GM23338 (cell line): ENCODE data around the gene MAPRE2. TPM values are rescaled to one million over a fixed set of nuclear protein-coding genes. Genes with fewer than 3 reads are reported as not detected.
A peak's percentile ranks its signal among the peaks of the same experiment; 100 is the strongest.

Experiments
- ATAC-seq: fragments of 200-7000 bp; cut with Tn5 transposase; 3 replicates; pipeline ENCODE4 v1.9.1; 2020
- DNase-seq: peaks from one replicate; pipeline ENCODE4 v3.0.0-alpha.2; 2015; ENCODE audit warnings: low spot score
- H2AFZ ChIP-seq: fragments of 200-600 bp; sonication (generic); 2 replicates; pipeline ENCODE4 v1.8.0; 2016; ENCODE audit warnings: antibody characterized with exemption, mild to moderate bottlenecking, moderate library complexity
- H3F3A ChIP-seq: fragments of 200-600 bp; sonication (generic); replicated peaks from 2 replicates; pipeline ENCODE4 v1.8.0; 2017; ENCODE audit warnings: antibody characterized with exemption, mixed run types, low read depth
- H3K27ac ChIP-seq: fragments of 200-600 bp; sonication (generic); 2 replicates; pipeline ENCODE4 v1.6.1; 2016; ENCODE audit warnings: low read depth
- H3K27me3 ChIP-seq: fragments of 200-600 bp; sonication (generic); 2 replicates; pipeline ENCODE4 v1.8.0; 2016; ENCODE audit warnings: mild to moderate bottlenecking, mixed run types, moderate library complexity; ENCODE audit not compliant: insufficient read depth
- H3K36me3 ChIP-seq: fragments of 200-600 bp; sonication (generic); 2 replicates; pipeline ENCODE4 v1.8.0; 2016; ENCODE audit warnings: mild to moderate bottlenecking; ENCODE audit not compliant: insufficient read depth
- H3K4me1 ChIP-seq: fragments of 200-600 bp; sonication (generic); 2 replicates; pipeline ENCODE4 v1.8.0; 2016; ENCODE audit warnings: mild to moderate bottlenecking, moderate library complexity; ENCODE audit not compliant: insufficient read depth
- H3K4me2 ChIP-seq: fragments of 200-600 bp; sonication (generic); 2 replicates; pipeline ENCODE4 v1.7.1; 2017; ENCODE audit warnings: mixed run types
- H3K4me3 ChIP-seq: fragments of 200-600 bp; sonication (generic); 2 replicates; pipeline ENCODE4 v1.6.1; 2016; ENCODE audit warnings: mixed run types
- H3K79me2 ChIP-seq: fragments of 200-600 bp; sonication (generic); replicated peaks from 2 replicates; pipeline ENCODE4 v1.8.0; 2017; ENCODE audit warnings: mild to moderate bottlenecking; ENCODE audit not compliant: insufficient read depth
- H3K9me2 ChIP-seq: fragments of 200-600 bp; sonication (generic); 2 replicates; pipeline ENCODE4 v1.8.0; 2017; ENCODE audit not compliant: insufficient read depth
- H4K20me1 ChIP-seq: fragments of 200-600 bp; sonication (generic); replicated peaks from 2 replicates; pipeline ENCODE4 v1.8.0; 2017; ENCODE audit warnings: mild to moderate bottlenecking; ENCODE audit not compliant: insufficient read depth
- H3K27ac Mint-ChIP-seq: 2 replicates; pipeline ENCODE4 v1.8.0; 2020; ENCODE audit warnings: inconsistent platforms, mild to moderate bottlenecking, moderate library complexity, mixed read lengths
- H3K27me3 Mint-ChIP-seq: 3 replicates; pipeline ENCODE4 v1.8.0; 2022; ENCODE audit warnings: low read depth, mild to moderate bottlenecking, moderate library complexity, mixed read lengths, inconsistent platforms; ENCODE audit not compliant: insufficient read depth, poor library complexity
- H3K36me3 Mint-ChIP-seq: 3 replicates; pipeline ENCODE4 v1.8.0; 2021; ENCODE audit warnings: low read depth, mild to moderate bottlenecking, inconsistent platforms, moderate library complexity, mixed read lengths
- H3K4me1 Mint-ChIP-seq: 3 replicates; pipeline ENCODE4 v1.8.0; 2020; ENCODE audit warnings: mild to moderate bottlenecking, inconsistent platforms, mixed read lengths
- H3K4me3 Mint-ChIP-seq: 3 replicates; pipeline ENCODE4 v1.8.0; 2021; ENCODE audit warnings: moderate library complexity, mild to moderate bottlenecking, inconsistent platforms, mixed read lengths
- H3K9me3 Mint-ChIP-seq: 3 replicates; pipeline ENCODE4 v1.8.0; 2020; ENCODE audit warnings: moderate library complexity, mild to moderate bottlenecking, inconsistent platforms, mixed read lengths
- EZH2 ChIP-seq: fragments of 200-600 bp; sonication (generic); IDR thresholded peaks from one replicate; pipeline ENCODE4 v1.8.0; 2017; ENCODE audit warnings: antibody characterized with exemption, mild to moderate bottlenecking, low read depth; ENCODE audit not compliant: unreplicated experiment
- EZH2phosphoT487 ChIP-seq: fragments of 200-600 bp; sonication (generic); IDR thresholded peaks from one replicate; pipeline ENCODE4 v1.8.1; 2018; ENCODE audit warnings: antibody characterized with exemption; ENCODE audit not compliant: unreplicated experiment
- JUNB ChIP-seq: IDR thresholded peaks from one replicate; pipeline ENCODE4 v1.6.1; 2016; ENCODE audit warnings: antibody characterized with exemption; ENCODE audit not compliant: unreplicated experiment
- POLR2AphosphoS5 ChIP-seq: IDR thresholded peaks from 2 replicates; pipeline ENCODE4 v1.6.1; 2016; ENCODE audit warnings: antibody characterized with exemption, low read depth
- ZNF114 ChIP-seq: fragments of 250-450 bp; sonication (Bioruptor Pico); IDR thresholded peaks from 2 replicates; pipeline ENCODE4 v1.5.0; 2020; ENCODE audit warnings: mild to moderate bottlenecking, moderate library complexity
- ZNF331 ChIP-seq: fragments of 250-450 bp; sonication (Bioruptor Pico); IDR thresholded peaks from 2 replicates; pipeline ENCODE4 v1.5.0; 2020; ENCODE audit warnings: low read depth, mild to moderate bottlenecking, moderate library complexity
- polyA plus RNA-seq: library from polyadenylated mRNA; unstranded; fragments of >200 nt; fragmentation: Nextera tagmentation; extraction: Ambion mirVana; gene quantifications from 2 replicates; pipeline ENCODE4 v1.2.1, GENCODE V29; 2016
- total RNA-seq: library from RNA; depleted of rRNA; stranded (reverse); fragments of >200 nt; shearing (Covaris generic); gene quantifications from 2 replicates; pipeline ENCODE4 v1.2.3, GENCODE V29; 2014
- TF ChIP-seq, protein P1 (sequence below): IDR thresholded peaks from one replicate; pipeline ENCODE4 v1.6.1; 2018; ENCODE audit warnings: antibody characterized with exemption; ENCODE audit not compliant: unreplicated experiment
- TF ChIP-seq, protein P2 (sequence below): IDR thresholded peaks from 2 replicates; pipeline ENCODE4 v1.6.1; 2016; ENCODE audit warnings: antibody characterized with exemption
- TF ChIP-seq, protein P3 (sequence below), 2 experiments: fragments of 200-600 bp in 1 of 2; sonication (generic) in 1 of 2; conservative IDR thresholded peaks; 2 replicates each; pipeline versions ENCODE4 v1.5.1 to v1.6.1; 2016 to 2017; ENCODE audit warnings: antibody characterized with exemption in 2 of 2, low read depth in 2 of 2, mild to moderate bottlenecking in 2 of 2, moderate library complexity in 1 of 2

The MAPRE2 gene
- total and polyA plus RNA-seq, 2 experiments from 2014 or later, result 17.8 to 40.4 TPM

DNA sequence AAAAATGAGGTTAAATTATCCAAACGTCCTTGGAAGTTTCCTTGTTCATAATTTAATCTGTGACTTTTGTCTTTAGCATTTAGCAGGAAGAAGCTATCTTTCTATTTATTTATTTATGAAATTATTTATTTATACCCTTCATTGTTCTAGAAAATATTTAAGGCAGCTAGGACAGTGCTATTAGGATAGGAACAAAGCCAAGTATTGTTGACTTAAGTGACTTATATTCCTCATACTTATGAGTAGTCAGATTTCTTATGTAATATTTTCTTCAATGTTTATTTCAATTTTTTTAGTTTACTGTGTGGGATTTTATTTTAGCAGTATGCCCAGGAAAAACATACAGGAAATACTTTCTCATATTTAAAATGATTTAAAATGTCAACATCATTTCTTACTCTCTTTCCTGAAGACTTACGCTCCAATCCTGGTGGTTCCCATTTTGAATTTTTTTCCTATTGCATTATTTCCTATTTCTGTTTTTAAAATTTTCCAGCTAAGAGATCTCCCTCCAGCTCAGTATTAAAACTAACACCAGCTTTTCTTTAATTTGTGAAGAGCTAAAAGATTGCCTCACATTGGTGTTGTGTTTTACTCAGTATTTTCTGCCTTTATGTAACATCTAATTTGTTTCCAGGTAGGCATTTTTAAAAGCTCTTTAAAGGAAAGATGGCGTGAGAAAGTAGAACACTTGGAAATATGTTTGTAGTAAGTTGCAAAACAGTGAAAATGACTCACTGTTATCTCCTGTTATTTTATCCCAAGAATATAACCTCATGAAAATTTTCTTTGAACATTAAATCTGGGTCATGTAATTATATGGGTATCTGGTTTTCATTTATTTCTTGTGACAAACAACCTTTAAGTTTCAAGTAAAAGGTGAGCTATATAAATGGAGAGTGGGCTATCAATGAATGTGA, 32.2 kb downstream of the MAPRE2 start (continued):
- TF ChIP-seq, protein P1, sequence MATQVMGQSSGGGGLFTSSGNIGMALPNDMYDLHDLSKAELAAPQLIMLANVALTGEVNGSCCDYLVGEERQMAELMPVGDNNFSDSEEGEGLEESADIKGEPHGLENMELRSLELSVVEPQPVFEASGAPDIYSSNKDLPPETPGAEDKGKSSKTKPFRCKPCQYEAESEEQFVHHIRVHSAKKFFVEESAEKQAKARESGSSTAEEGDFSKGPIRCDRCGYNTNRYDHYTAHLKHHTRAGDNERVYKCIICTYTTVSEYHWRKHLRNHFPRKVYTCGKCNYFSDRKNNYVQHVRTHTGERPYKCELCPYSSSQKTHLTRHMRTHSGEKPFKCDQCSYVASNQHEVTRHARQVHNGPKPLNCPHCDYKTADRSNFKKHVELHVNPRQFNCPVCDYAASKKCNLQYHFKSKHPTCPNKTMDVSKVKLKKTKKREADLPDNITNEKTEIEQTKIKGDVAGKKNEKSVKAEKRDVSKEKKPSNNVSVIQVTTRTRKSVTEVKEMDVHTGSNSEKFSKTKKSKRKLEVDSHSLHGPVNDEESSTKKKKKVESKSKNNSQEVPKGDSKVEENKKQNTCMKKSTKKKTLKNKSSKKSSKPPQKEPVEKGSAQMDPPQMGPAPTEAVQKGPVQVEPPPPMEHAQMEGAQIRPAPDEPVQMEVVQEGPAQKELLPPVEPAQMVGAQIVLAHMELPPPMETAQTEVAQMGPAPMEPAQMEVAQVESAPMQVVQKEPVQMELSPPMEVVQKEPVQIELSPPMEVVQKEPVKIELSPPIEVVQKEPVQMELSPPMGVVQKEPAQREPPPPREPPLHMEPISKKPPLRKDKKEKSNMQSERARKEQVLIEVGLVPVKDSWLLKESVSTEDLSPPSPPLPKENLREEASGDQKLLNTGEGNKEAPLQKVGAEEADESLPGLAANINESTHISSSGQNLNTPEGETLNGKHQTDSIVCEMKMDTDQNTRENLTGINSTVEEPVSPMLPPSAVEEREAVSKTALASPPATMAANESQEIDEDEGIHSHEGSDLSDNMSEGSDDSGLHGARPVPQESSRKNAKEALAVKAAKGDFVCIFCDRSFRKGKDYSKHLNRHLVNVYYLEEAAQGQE, result no peak
- TF ChIP-seq, protein P2, sequence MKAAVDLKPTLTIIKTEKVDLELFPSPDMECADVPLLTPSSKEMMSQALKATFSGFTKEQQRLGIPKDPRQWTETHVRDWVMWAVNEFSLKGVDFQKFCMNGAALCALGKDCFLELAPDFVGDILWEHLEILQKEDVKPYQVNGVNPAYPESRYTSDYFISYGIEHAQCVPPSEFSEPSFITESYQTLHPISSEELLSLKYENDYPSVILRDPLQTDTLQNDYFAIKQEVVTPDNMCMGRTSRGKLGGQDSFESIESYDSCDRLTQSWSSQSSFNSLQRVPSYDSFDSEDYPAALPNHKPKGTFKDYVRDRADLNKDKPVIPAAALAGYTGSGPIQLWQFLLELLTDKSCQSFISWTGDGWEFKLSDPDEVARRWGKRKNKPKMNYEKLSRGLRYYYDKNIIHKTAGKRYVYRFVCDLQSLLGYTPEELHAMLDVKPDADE, result no peak
- no peak for TF ChIP-seq ZNF331
- TF ChIP-seq POLR2AphosphoS5, result no peak
- TF ChIP-seq JUNB, result no peak
- TF ChIP-seq, protein P3, sequence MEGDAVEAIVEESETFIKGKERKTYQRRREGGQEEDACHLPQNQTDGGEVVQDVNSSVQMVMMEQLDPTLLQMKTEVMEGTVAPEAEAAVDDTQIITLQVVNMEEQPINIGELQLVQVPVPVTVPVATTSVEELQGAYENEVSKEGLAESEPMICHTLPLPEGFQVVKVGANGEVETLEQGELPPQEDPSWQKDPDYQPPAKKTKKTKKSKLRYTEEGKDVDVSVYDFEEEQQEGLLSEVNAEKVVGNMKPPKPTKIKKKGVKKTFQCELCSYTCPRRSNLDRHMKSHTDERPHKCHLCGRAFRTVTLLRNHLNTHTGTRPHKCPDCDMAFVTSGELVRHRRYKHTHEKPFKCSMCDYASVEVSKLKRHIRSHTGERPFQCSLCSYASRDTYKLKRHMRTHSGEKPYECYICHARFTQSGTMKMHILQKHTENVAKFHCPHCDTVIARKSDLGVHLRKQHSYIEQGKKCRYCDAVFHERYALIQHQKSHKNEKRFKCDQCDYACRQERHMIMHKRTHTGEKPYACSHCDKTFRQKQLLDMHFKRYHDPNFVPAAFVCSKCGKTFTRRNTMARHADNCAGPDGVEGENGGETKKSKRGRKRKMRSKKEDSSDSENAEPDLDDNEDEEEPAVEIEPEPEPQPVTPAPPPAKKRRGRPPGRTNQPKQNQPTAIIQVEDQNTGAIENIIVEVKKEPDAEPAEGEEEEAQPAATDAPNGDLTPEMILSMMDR (conservative IDR thresholded peaks at IDR 0.05; ENCODE audit: low read depth in 2 of 2), result no peak
- TF ChIP-seq EZH2, result no peak
- no peak for TF ChIP-seq ZNF114 (CRISPR knock-in tag)

DNA sequence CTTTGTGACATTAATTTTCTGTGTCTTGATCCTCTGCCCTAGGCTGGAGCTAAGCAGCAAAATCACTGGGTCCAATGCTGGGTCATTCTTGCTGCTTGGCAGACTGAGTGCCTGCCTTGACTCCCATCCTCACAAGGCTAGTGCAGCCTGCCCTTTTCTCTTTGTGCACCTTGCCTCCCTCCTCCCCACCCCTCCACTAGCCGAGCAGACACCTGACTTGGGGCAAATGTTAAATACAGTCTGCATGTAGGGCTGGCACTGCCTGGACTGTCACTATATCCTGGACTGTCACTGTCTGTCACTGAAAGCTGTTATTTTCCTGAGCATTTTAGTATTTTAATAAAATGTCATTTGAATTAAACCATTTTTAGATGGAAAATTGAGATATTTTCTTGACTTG, 33.4 kb downstream of the MAPRE2 start:
- Mint-ChIP-seq H3K4me1 (peaks cover 17% of the 10 kb centered on the region; the same call in 2 of the 3 replicates), H3K36me3 (no peaks in the 10 kb centered on the region), H3K4me3 (no peak overlapping the region), H3K9me3 (no peaks in the 10 kb centered on the region), H3K27me3 (peaks cover 3% of the 10 kb centered on the region), H3K27ac (peak overlapping the region; percentile 50; the same call in 1 of the 2 replicates)
- DNase-seq (no peak), ATAC-seq (peak; percentile 60)
- Histone ChIP-seq H4K20me1 (no peaks in the 10 kb centered on the region), H3K4me2 (no peak overlapping the region), H3K27ac (no peak overlapping the region), H3F3A (no peaks in the 10 kb centered on the region), H3K9me2 (no peaks in the 10 kb centered on the region), H3K36me3 (no peaks in the 10 kb centered on the region; the same call in 1 of the 2 replicates), H3K4me1 (no peaks in the 10 kb centered on the region; the same call in 1 of the 2 replicates), H3K4me3 (no peak overlapping the region), H2AFZ (no peak overlapping the region), H3K79me2 (no peaks in the 10 kb centered on the region; the same call in 1 of the 2 replicates), H3K27me3 (no peaks in the 10 kb centered on the region)
- TF ChIP-seq ZNF331, result no peak
- TF ChIP-seq, protein P2, result no peak
- no peak for TF ChIP-seq EZH2phosphoT487
- TF ChIP-seq, protein P1, result no peak
- no peak for TF ChIP-seq POLR2AphosphoS5
- TF ChIP-seq EZH2, result no peak
